NK-92 (cell line): ENCODE data around the gene FSTL4.

Experiments used
- DNase-seq: peaks from one replicate; lab custom pipeline; 2025; ENCODE audit not compliant: unreplicated experiment; lab: John Stamatoyannopoulos, UW

The FSTL4 gene

GRCh38 chr5:133149345-133149744 is 463.0 kb downstream of the FSTL4 start:
- no peak for DNase-seq

GRCh38 chr5:133147815-133148567 is 464.4 kb downstream of the FSTL4 start:
- DNase-seq = no peak

DNA sequence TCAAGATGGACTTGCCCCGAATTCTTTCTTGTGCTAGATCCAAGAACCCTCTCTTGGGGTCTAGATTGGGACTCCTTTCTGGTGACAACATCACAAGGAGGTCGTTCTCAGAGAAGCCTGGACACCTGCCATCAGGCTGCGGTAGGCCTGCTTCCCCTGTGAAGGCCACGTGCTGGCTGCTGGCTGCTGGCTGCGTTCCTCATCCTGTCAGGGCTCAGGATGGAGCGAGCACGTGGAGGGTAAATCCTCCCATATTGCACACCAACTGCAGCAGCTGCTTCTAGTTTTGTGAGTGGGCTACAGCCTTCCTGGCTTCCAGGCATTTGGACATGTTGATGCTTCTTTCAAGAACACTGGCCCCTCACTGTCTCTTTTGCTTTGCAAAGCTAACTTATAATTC is 464.9 kb downstream of the FSTL4 start:
- DNase-seq = no peak
